Endothelial cell of umbilical vein (primary cell): ENCODE data around the gene GALK2.

Source experiments
- EZH2 ChIP-seq: IDR thresholded peaks from 2 replicates; pipeline ENCODE4 v1.6.1; 2012; ENCODE audit warnings: borderline replicate concordance, low read depth, mild to moderate bottlenecking, moderate library complexity, low read length, inconsistent platforms; ENCODE audit not compliant: severe bottlenecking
- FOS ChIP-seq: IDR thresholded peaks from 2 replicates; pipeline ENCODE4 v1.6.1; 2011; ENCODE audit warnings: mild to moderate bottlenecking, low read length, moderate library complexity, borderline replicate concordance; ENCODE audit not compliant: insufficient read depth
- MAX ChIP-seq: IDR thresholded peaks from 2 replicates; pipeline ENCODE4 v1.6.1; 2011; ENCODE audit not compliant: insufficient read depth, insufficient read length
- POLR2A ChIP-seq: IDR thresholded peaks from 2 replicates; pipeline ENCODE4 v1.6.1; 2012; ENCODE audit warnings: low read depth, mild to moderate bottlenecking, control low read depth, low read length
- POLR2AphosphoS5 ChIP-seq: IDR thresholded peaks from 2 replicates; pipeline ENCODE4 v1.6.1; 2012; ENCODE audit warnings: low read depth, mild to moderate bottlenecking, control low read depth, low read length, moderate library complexity; ENCODE audit not compliant: insufficient read depth
- TF ChIP-seq, protein P1 (sequence below), 2 donors: IDR thresholded peaks; 1 replicate in 1 of 2; 2 replicates in 1 of 2; pipeline ENCODE4 v1.5.1; 2011; ENCODE audit warnings: low read length in 2 of 2, mild to moderate bottlenecking in 2 of 2, moderate library complexity in 2 of 2, control low read depth in 1 of 2, inconsistent platforms in 1 of 2, low read depth in 1 of 2; ENCODE audit not compliant: insufficient read depth in 1 of 2; ENCODE audit errors: extremely low read depth in 1 of 2

DNA sequence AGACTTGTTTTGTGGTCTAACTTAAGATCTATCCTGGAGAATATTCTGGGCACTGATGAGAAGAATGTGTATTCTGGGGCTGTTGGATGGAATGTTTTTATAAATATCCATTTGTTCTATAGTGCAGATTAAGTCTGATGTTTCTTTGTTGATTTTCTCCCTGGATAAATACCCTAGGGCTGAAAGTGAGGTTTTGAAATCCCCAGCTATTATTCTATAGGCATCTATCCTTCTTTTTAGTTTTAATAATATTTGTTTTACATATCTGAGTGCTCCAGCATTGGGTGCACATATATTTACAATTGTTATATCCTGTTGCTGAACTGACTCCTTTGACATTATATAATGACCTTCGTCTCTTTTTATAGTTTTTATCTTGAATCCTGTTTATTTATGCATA, 42.9 kb downstream of the GALK2 start:
- TF ChIP-seq, protein P1, sequence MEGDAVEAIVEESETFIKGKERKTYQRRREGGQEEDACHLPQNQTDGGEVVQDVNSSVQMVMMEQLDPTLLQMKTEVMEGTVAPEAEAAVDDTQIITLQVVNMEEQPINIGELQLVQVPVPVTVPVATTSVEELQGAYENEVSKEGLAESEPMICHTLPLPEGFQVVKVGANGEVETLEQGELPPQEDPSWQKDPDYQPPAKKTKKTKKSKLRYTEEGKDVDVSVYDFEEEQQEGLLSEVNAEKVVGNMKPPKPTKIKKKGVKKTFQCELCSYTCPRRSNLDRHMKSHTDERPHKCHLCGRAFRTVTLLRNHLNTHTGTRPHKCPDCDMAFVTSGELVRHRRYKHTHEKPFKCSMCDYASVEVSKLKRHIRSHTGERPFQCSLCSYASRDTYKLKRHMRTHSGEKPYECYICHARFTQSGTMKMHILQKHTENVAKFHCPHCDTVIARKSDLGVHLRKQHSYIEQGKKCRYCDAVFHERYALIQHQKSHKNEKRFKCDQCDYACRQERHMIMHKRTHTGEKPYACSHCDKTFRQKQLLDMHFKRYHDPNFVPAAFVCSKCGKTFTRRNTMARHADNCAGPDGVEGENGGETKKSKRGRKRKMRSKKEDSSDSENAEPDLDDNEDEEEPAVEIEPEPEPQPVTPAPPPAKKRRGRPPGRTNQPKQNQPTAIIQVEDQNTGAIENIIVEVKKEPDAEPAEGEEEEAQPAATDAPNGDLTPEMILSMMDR (IDR thresholded peaks at IDR 0.05; ENCODE audit: extremely low read depth in 1 of 2, insufficient read depth in 1 of 2, low read depth in 1 of 2, low read length in 2 of 2) = no peak
- TF ChIP-seq POLR2A (no peak), POLR2AphosphoS5 (no peak), EZH2 (no peak), MAX (no peak), FOS (no peak)
